ENCODE measurements around the gene SLC31A1. TPM values are rescaled to one million over a fixed set of nuclear protein-coding genes. Genes with fewer than 3 reads are reported as not detected.

Gene SLC31A1
- total and polyA plus RNA-seq, 4 experiments from 2014 or later, result 2.1 to 4.2 (median 3.2) TPM

DNA sequence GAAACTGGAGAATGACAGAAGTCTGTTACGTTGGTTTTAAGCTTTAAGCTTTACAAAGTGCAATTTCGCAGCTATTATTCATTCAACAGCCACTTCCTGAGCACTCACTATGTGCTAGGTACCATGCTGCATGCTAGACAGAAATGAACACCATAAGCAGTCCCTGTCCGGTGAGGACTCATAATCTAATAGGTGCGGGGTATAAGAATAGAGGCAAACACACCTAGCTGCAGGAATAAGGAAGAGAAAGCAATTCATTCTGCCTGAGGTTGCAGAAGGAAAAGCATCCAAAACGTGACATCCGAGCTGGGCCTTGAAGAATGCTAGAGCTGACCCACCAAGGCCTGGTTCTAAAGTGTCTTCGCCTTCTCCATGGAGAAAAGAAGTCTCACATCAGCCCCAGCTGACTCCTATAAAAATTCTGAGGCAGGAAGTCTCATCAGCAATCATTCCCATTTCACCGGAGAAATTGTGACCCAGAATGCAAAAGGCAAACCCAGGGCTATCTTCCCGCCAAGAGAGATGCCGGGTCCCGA is 809 bp upstream of the SLC31A1 start:
- intact Hi-C loops (cut with micrococcal nuclease), result loop anchor here (1.0 to 10.0 kb wide), 5 partner anchors 55 to 846 kb away; partner anchors contain the start of genes C9orf43, CDC26, HDHD3 and POLE3
- ChIA-PET POLR2A (ENCODE audit: partially characterized antibody) (interaction anchor here (1.0 to 4.0 kb wide), 5 partner anchors 12 to 190 kb away, joined by 4 to 26 read pairs (median 16); partner anchors contain the start of genes C9orf43, CDC26, HDHD3 and POLE3), CTCF (ENCODE audit: partially characterized antibody) (interaction anchor here (0.9 to 3.0 kb wide), 7 partner anchors 49 to 368 kb away, joined by 3 to 25 read pairs (median 4); partner anchors contain the start of genes CDC26, PRPF4 and SLC31A2)
- Histone ChIP-seq H3K9me3 (ENCODE audit: control insufficient read depth in 1 of 2, low read length in 2 of 2) (no peaks in the 10 kb centered on the region), H3K4me1 (ENCODE audit: insufficient read depth, low read length) (peaks cover 34% of the 10 kb centered on the region), H3K36me3 (ENCODE audit: insufficient read depth, low read length) (no peaks in the 10 kb centered on the region), H3K27ac (ENCODE audit: low read depth, low read length) (peak overlapping the region; percentile 90), H3K4me3 (ENCODE audit: low read length in 2 of 2) (peak overlapping the region; percentile 57 to 89), H3K27me3 (ENCODE audit: insufficient read depth, low read length) (no peaks in the 10 kb centered on the region)
- no peaks in the 10 kb centered on the region for H3K27me3 Mint-ChIP-seq
- peaks cover 0 to 15% of the 10 kb centered on the region in 2 donors for H3K36me3 Mint-ChIP-seq
- H3K4me3 Mint-ChIP-seq, result peak overlapping the region; percentile 92 to 98 (median 96)
- H3K9me3 Mint-ChIP-seq, result no peaks in the 10 kb centered on the region
- H3K4me1 Mint-ChIP-seq, result peaks cover 28 to 49% (median 38%) of the 10 kb centered on the region in 4 donors
- DNase-seq, result peak in 1 of 5 donors; percentile 0
- H3K27ac Mint-ChIP-seq, result peak overlapping the region; percentile 91 to 98 (median 96)

DNA sequence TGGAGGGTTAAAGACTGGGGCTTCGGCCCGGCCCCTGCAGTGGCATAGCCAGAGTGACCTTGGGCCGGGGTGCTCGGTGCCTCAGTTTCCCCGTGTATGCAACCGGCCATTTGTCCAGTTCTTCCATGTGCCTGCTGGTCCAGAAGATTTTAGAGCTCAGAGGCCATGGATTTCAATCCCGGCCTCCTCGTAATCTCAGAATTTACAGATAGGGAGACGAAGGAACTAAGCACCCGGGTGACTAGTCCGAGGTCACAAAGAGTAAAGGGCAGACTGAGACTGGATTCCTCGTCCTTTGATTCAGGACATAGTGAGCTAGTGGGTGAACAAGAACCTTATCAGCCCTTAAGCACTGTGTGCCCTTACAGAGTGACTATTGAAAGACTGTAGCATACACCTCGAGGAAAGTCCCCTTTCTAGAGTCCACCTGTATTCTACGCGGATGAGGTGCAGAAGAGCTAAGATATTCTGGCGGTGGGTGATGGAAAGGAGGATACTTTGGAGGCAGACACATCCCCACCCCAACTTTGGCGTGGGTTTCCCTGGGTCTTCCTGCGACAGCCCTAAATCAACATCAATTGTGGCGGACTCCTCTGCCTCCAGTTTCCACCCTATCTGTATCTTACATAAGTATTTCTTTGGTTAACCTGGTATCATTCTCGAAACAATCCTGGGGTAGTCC is 597 bp downstream of the SLC31A1 start:
- intact Hi-C loops (cut with micrococcal nuclease), result loop anchor here (1.0 to 10.0 kb wide), 5 partner anchors 53 to 847 kb away; partner anchors contain the start of genes C9orf43, CDC26, HDHD3 and POLE3

DNA sequence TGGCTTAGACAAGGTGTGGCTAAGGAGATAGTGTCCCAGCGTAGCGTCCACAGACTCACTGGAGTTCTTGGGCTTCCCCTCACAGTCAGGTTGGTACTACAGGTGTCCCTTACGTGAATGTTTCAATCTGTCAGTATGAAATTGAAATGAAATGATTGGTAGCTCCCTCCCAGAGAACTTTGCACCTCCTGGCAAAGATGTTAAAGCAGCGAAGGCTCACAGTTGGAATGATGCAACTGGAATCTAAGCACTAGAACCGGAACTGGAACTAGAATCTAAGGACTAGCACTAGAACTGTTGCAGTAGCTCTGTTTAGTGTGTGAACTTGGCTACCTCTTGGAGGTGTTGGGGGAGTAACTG is 1.1 kb downstream of the SLC31A1 start:
- Histone ChIP-seq H3K4me3 (ENCODE audit: low read length in 2 of 2) (peak overlapping the region in 1 of 2 donors; percentile 89), H3K27ac (ENCODE audit: low read depth, low read length) (no peak overlapping the region), H3K4me1 (ENCODE audit: insufficient read depth, low read length) (peaks cover 34% of the 10 kb centered on the region), H3K9me3 (ENCODE audit: control insufficient read depth in 1 of 2, low read length in 2 of 2) (no peaks in the 10 kb centered on the region), H3K36me3 (ENCODE audit: insufficient read depth, low read length) (no peaks in the 10 kb centered on the region), H3K27me3 (ENCODE audit: insufficient read depth, low read length) (no peaks in the 10 kb centered on the region)
- Mint-ChIP-seq H3K9me3 (no peaks in the 10 kb centered on the region), H3K4me3 (peak overlapping the region; percentile 92 to 98 (median 96)), H3K4me1 (peaks cover 27 to 43% (median 34%) of the 10 kb centered on the region in 4 donors), H3K27ac (peak overlapping the region; percentile 80 to 98 (median 93)), H3K36me3 (peaks cover 0 to 15% of the 10 kb centered on the region in 2 donors), H3K27me3 (no peaks in the 10 kb centered on the region)
- CTCF ChIA-PET (ENCODE audit: partially characterized antibody), result interaction anchor here (1.5 kb wide), 2 partner anchors 49 to 50 kb away, joined by 4 to 6 read pairs; no protein-coding TSS in a partner anchor
- POLR2A ChIA-PET (ENCODE audit: partially characterized antibody), result interaction anchor here (0.5 to 4.0 kb wide), 5 partner anchors 10 to 188 kb away, joined by 3 to 26 read pairs (median 16); partner anchors contain the start of genes C9orf43, CDC26, POLE3 and PRPF4
- DNase-seq, result no peak
- intact Hi-C loops (cut with micrococcal nuclease), result loop anchor here (10.0 kb wide), 2 partner anchors 152 to 848 kb away; partner anchors contain the start of gene HDHD3

More for the DNA sequence above, 597 bp downstream of the SLC31A1 start:
- CTCF ChIA-PET (ENCODE audit: partially characterized antibody), result interaction anchor here (1.2 to 3.0 kb wide), 7 partner anchors 48 to 435 kb away, joined by 3 to 25 read pairs (median 4); partner anchors contain the start of genes CDC26 and PRPF4
- Histone ChIP-seq H3K27me3 (ENCODE audit: insufficient read depth, low read length) (no peaks in the 10 kb centered on the region), H3K36me3 (ENCODE audit: insufficient read depth, low read length) (no peaks in the 10 kb centered on the region), H3K9me3 (ENCODE audit: control insufficient read depth in 1 of 2, low read length in 2 of 2) (no peaks in the 10 kb centered on the region), H3K4me1 (ENCODE audit: insufficient read depth, low read length) (peaks cover 34% of the 10 kb centered on the region), H3K27ac (ENCODE audit: low read depth, low read length) (peak overlapping the region; percentile 90), H3K4me3 (ENCODE audit: low read length in 2 of 2) (peak overlapping the region; percentile 89 to 91)
- Mint-ChIP-seq H3K4me1 (peaks cover 27 to 43% (median 34%) of the 10 kb centered on the region in 4 donors), H3K36me3 (peaks cover 0 to 15% of the 10 kb centered on the region in 2 donors), H3K27ac (peak overlapping the region; percentile 91 to 98 (median 96)), H3K27me3 (no peaks in the 10 kb centered on the region), H3K4me3 (peak overlapping the region; percentile 92 to 98 (median 96)), H3K9me3 (no peaks in the 10 kb centered on the region)
- peak in 3 of 5 donors; percentile 2 to 39 (median 16) for DNase-seq
- POLR2A ChIA-PET (ENCODE audit: partially characterized antibody), result interaction anchor here (0.5 to 4.0 kb wide), 6 partner anchors 10 to 189 kb away, joined by 3 to 26 read pairs (median 12); partner anchors contain the start of genes C9orf43, CDC26, HDHD3 and POLE3

DNA sequence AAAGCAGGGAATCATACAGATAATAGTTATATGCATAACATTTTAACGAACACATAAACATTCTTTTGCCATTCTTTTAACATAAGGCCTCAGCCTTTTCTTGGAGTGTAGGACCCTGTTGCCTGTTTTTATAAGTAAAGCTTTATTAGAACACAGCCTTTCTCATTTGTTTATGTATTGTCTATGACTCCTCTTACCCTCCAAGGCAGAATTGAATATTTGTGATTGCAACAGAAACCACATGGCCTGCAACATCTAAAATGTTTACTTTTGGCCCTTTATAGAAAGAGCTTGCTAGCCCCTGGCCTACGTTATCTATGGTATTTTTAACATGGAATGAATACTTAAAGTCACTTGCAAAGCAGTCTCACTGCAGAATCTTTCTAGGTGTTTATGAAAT is 2.6 kb downstream of the SLC31A1 start:
- Histone ChIP-seq H3K9me3 (ENCODE audit: control insufficient read depth in 1 of 2, low read length in 2 of 2) (no peaks in the 10 kb centered on the region), H3K4me1 (ENCODE audit: insufficient read depth, low read length) (peaks cover 35% of the 10 kb centered on the region), H3K27me3 (ENCODE audit: insufficient read depth, low read length) (no peaks in the 10 kb centered on the region), H3K4me3 (ENCODE audit: low read length in 2 of 2) (no peak overlapping the region), H3K36me3 (ENCODE audit: insufficient read depth, low read length) (no peaks in the 10 kb centered on the region), H3K27ac (ENCODE audit: low read depth, low read length) (no peak overlapping the region)
- ChIA-PET POLR2A (ENCODE audit: partially characterized antibody) (no interaction called here), CTCF (ENCODE audit: partially characterized antibody) (no interaction called here)
- Mint-ChIP-seq H3K4me1 (peaks cover 25 to 45% (median 33%) of the 10 kb centered on the region in 4 donors), H3K9me3 (peaks cover 0 to 2% (median 0%) of the 10 kb centered on the region in 8 donors), H3K27ac (no peak overlapping the region), H3K27me3 (no peaks in the 10 kb centered on the region), H3K36me3 (peaks cover 0 to 15% of the 10 kb centered on the region in 2 donors), H3K4me3 (no peak overlapping the region)
- no peak for DNase-seq
- intact Hi-C loops (cut with micrococcal nuclease), result loop anchor here (10.0 kb wide), 2 partner anchors 151 to 849 kb away; partner anchors contain the start of gene HDHD3

DNA sequence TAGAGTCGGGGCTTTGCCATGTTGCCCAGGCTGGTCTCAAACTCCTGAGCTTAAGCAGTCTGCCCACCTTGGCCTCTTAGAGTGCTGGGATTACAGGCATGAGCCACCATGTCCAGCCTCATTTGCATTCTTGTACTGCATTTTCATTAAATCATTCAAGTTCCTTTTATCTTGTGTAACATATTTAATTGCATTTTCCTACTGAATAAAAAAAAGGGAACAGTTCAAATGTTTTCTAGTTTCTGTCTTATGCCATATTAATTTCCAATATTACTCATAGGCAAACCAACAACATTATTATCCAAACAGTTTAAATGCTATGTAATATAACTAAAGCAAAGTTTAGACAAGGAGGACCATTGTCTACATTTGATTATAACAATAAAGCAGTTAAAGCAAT is 6.1 kb downstream of the SLC31A1 start:
- H3K27ac Mint-ChIP-seq, result peak overlapping the region in 1 of 7 donors; percentile 33
- intact Hi-C loops (cut with micrococcal nuclease), result loop anchor here (10.0 kb wide), 2 partner anchors 147 to 853 kb away; partner anchors contain the start of gene HDHD3
- Histone ChIP-seq H3K4me3 (ENCODE audit: low read length in 2 of 2) (no peak overlapping the region), H3K9me3 (ENCODE audit: control insufficient read depth in 1 of 2, low read length in 2 of 2) (no peaks in the 10 kb centered on the region), H3K27me3 (ENCODE audit: insufficient read depth, low read length) (no peaks in the 10 kb centered on the region), H3K36me3 (ENCODE audit: insufficient read depth, low read length) (no peaks in the 10 kb centered on the region), H3K4me1 (ENCODE audit: insufficient read depth, low read length) (peaks cover 10% of the 10 kb centered on the region), H3K27ac (ENCODE audit: low read depth, low read length) (no peak overlapping the region)
- DNase-seq, result no peak
- H3K9me3 Mint-ChIP-seq, result peaks cover 0 to 2% (median 0%) of the 10 kb centered on the region in 8 donors
- peaks cover 8 to 18% (median 13%) of the 10 kb centered on the region in 4 donors for H3K4me1 Mint-ChIP-seq
- POLR2A ChIA-PET (ENCODE audit: partially characterized antibody), result no interaction called here
- CTCF ChIA-PET (ENCODE audit: partially characterized antibody), result no interaction called here
- peaks cover 0 to under 1% of the 10 kb centered on the region in 2 donors for H3K36me3 Mint-ChIP-seq
- H3K27me3 Mint-ChIP-seq, result no peaks in the 10 kb centered on the region
- H3K4me3 Mint-ChIP-seq, result no peak overlapping the region

DNA sequence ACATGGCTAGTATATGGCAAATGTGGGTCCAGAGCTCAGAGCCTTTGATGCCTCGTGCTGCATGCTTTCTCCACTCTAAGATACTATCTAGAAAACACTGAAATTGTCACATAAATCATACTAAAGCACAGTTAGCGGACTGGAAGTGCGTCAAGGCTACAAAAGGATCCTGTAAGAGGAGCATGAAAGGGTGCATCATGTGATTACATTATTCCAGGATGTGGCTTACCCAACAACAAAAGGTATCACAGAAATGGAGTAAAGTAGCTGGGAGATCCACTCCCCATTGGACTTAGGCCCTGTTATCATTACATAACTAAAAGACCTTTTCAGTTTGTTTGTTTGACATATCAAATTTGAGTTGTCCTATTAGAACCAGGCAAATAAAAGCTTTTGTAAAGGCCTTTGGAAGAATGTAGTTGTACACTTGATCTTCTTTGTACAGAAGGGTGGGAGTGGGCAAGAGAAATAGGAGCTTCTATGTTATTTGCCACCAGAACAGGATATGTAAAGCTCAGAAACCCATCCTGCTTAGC is 6.9 kb downstream of the SLC31A1 start:
- DNase-seq, result peak in 4 of 5 donors; percentile 31 to 63 (median 42)
- Mint-ChIP-seq H3K36me3 (no peaks in the 10 kb centered on the region), H3K27me3 (no peaks in the 10 kb centered on the region), H3K4me1 (peaks cover 11 to 21% (median 15%) of the 10 kb centered on the region in 4 donors), H3K27ac (peak overlapping the region in 4 of 7 donors; percentile 9 to 75 (median 40)), H3K9me3 (peaks cover 0 to 2% (median 0%) of the 10 kb centered on the region in 8 donors), H3K4me3 (no peak overlapping the region)
- Histone ChIP-seq H3K27me3 (ENCODE audit: insufficient read depth, low read length) (no peaks in the 10 kb centered on the region), H3K27ac (ENCODE audit: low read depth, low read length) (no peak overlapping the region), H3K4me3 (ENCODE audit: low read length in 2 of 2) (no peak overlapping the region), H3K36me3 (ENCODE audit: insufficient read depth, low read length) (no peaks in the 10 kb centered on the region), H3K4me1 (ENCODE audit: insufficient read depth, low read length) (peaks cover 14% of the 10 kb centered on the region), H3K9me3 (ENCODE audit: control insufficient read depth in 1 of 2, low read length in 2 of 2) (no peaks in the 10 kb centered on the region)
- intact Hi-C loops (cut with micrococcal nuclease), result loop anchor here (10.0 kb wide), 2 partner anchors 147 to 853 kb away; partner anchors contain the start of gene HDHD3
- CTCF ChIA-PET (ENCODE audit: partially characterized antibody), result no interaction called here
- POLR2A ChIA-PET (ENCODE audit: partially characterized antibody), result no interaction called here

All from CD4-positive, alpha-beta memory T cell (primary cell).